ENCODE results near the gene DXO.
"Not testable (repeated sequence)": the region's sequence is repeated elsewhere in the genome, so short reads cannot be mapped to it uniquely, and the experiment has no call there.

DXO gene

GRCh38 chr6:31980195-31980876, 8.4 kb upstream of the DXO start:
- not testable (repeated sequence) for DNase-seq (ENCODE audit: low read depth)

- no peak for DNase-seq (ENCODE audit: low read depth)
These were observed 7.4 kb upstream of the DXO start for GRCh38 chr6:31979238-31979898.

GRCh38 chr6:31978831-31979230, 6.9 kb upstream of the DXO start:
- no peak for DNase-seq (ENCODE audit: low read depth)

GRCh38 chr6:31977816-31978431, 6.0 kb upstream of the DXO start:
- DNase-seq (ENCODE audit: low read depth), result no peak

- not testable (repeated sequence) for DNase-seq (ENCODE audit: low read depth)
These were observed 4.1 kb upstream of the DXO start for GRCh38 chr6:31976065-31976464.

- DNase-seq (ENCODE audit: low read depth), result peak; percentile 65
These were observed 892 bp upstream of the DXO start for GRCh38 chr6:31972709-31973350.

- no peak for DNase-seq (ENCODE audit: low read depth)
These were observed 502 bp downstream of the DXO start for GRCh38 chr6:31971279-31971992.

- no peak for DNase-seq (ENCODE audit: low read depth)
These were observed 1.2 kb downstream of the DXO start for GRCh38 chr6:31970604-31971271.

GRCh38 chr6:31969712-31970603, 2.0 kb downstream of the DXO start:
- DNase-seq (ENCODE audit: low read depth), result no peak

- no peak for DNase-seq (ENCODE audit: low read depth)
These were observed 2.9 kb downstream of the DXO start for GRCh38 chr6:31968791-31969711.

GRCh38 chr6:31968326-31968725, 3.6 kb downstream of the DXO start:
- no peak for DNase-seq (ENCODE audit: low read depth)

GRCh38 chr6:31967926-31968320, 4.0 kb downstream of the DXO start:
- no peak for DNase-seq (ENCODE audit: low read depth)

- DNase-seq (ENCODE audit: low read depth), result no peak
These were observed 4.7 kb downstream of the DXO start for GRCh38 chr6:31966997-31967925.

GRCh38 chr6:31966506-31966905, 5.4 kb downstream of the DXO start:
- no peak for DNase-seq (ENCODE audit: low read depth)

- no peak for DNase-seq (ENCODE audit: low read depth)
These were observed 6.2 kb downstream of the DXO start for GRCh38 chr6:31965700-31966099.

- DNase-seq (ENCODE audit: low read depth), result no peak
These were observed 8.0 kb downstream of the DXO start for GRCh38 chr6:31963921-31964320.

- DNase-seq (ENCODE audit: low read depth), result no peak
These were observed 10.3 kb downstream of the DXO start for GRCh38 chr6:31961616-31962015.

Data from fibroblast of gingiva (primary cell).